GM12873 (cell line): ENCODE results near the gene POP4.

Experiments
- CTCF ChIP-seq: IDR thresholded peaks from 2 replicates; pipeline ENCODE4 v1.5.1; 2012; ENCODE audit warnings: low read depth, mild to moderate bottlenecking, moderate library complexity, low read length, control low read depth; ENCODE audit not compliant: insufficient read depth; ENCODE audit errors: missing control alignments

Gene POP4

GRCh38 chr19:29614046-29614445 lies 8.0 kb downstream of the POP4 start:
- TF ChIP-seq CTCF: no peak

DNA sequence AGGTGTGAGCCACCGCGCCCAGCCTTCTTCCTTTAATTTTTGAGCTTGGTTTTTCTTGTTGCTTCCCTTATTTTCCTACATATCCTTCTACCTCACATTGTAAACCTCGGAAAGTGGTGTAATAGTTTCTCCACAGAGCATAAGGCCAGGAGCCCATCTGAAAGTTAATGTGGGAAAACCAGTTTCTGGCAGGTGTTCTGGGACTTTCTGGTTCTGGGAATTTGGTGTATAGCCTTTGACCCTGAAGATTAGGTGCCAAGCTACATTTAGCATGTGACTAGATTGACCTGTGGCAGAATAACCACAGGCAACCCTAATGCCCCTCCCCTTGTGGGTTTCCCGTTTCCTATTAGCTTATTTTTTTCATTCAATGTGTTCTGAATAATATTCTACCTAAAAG lies 8.7 kb downstream of the POP4 start:
- no peak for TF ChIP-seq CTCF

GRCh38 chr19:29615891-29616425 lies 9.9 kb downstream of the POP4 start:
- no peak for TF ChIP-seq CTCF

DNA sequence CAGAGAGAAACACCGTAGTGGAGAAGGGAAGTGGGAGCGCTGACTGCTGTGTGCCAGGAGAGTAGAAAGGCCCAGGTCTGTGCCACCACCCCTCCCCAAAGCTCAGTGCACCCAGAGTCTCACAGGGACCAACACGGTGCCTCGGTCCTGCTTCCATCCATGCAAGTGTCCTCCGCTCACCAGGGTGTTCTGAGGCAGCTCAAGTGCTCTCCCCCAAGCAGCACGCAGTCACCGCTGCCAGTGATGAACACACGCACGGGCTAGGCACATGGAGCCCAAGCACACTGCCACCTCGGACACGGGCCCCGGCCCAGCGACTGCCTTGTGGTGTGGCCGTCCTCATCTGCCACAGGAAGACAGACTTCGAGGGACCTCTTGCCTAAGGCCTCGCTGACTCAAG lies 10.5 kb downstream of the POP4 start:
- no peak for TF ChIP-seq CTCF

DNA sequence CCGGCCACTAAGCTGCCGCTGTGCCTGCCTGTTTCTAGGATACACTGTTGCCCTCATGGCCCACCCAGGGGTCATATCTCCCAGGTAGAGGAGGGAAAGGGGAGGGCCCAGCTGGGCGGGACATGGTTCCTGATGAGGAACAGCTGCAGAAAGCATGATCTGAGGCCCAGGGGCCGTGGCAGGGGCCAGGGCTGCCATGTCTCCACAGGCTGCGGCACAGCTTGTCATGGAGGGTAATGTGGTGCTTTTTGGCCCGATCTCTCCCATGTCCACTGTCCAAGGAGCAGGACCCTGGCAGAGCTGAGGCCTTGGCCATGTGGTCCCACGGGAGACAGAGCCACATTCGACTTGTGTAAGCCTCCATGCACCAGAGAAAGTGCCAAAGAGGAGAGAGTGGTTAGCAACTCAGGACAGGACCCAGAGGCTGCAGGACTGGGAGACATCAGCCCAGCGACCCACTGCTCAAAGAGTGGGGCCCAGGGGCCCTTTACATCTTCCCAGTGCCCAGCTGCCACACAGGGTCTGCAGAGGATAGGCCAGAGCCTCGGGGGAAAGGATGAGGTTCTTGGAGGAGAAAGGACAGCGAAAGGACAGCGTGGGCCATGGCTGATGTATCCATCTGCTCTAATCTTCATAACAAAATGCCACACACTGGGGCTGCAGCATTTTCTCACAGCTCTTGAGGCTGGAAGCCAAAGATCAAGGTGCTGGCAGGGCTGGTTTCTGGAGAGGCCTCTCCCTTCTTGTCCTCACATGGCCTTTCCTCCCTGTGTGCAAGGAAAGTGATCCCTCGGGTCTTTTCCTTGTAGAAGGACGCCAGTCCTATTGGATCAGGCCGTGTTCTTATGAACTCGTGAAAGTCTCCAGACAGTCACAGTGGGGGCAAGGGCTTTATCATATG lies 11.5 kb downstream of the POP4 start:
- TF ChIP-seq CTCF: no peak

DNA sequence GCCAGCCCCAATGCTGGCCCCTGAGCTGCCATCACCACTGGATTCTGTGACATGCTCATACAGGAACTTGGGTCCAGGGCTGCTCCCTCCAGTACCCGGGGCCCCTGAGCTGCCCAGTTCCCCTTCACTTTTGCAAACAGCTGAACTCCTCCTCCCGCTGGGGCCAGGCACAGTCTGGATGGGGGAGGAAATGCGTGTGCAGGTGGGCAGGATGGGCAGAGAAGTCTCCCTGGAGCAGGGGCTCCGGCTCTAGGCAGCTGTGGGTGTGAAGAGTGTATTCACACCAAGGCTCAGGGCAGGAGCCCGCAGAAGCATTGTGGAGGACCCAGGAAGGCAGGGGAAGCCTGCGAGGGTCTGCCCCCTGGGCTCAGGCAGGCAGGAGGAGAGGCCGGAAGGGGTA lies 12.4 kb downstream of the POP4 start:
- no peak for TF ChIP-seq CTCF

- no peak for TF ChIP-seq CTCF
These were observed 12.8 kb downstream of the POP4 start for GRCh38 chr19:29618871-29619270.
